Mesothelial cell of epicardium (in vitro differentiated cells): ENCODE results near the gene EIF4G3. TPM values are rescaled to one million over a fixed set of nuclear protein-coding genes. Genes with fewer than 3 reads are reported as not detected.
"Not testable (repeated sequence)": the region's sequence is repeated elsewhere in the genome, so short reads cannot be mapped to it uniquely, and the experiment has no call there.

Experiments
- DNase-seq, 2 experiments: peaks; one replicate each; pipeline ENCODE4 v3.0.0; 2021; ENCODE audit warnings: low spot score in 2 of 2; ENCODE audit not compliant: unreplicated experiment in 2 of 2
- H3K27ac Mint-ChIP-seq: 2 replicates; pipeline ENCODE4 v1.8.0; 2021; ENCODE audit warnings: mixed read lengths
- H3K27me3 Mint-ChIP-seq: 2 replicates; pipeline ENCODE4 v1.8.0; 2021; ENCODE audit warnings: low read depth, mixed read lengths
- H3K36me3 Mint-ChIP-seq: 2 replicates; pipeline ENCODE4 v1.8.0; 2021; ENCODE audit warnings: mixed read lengths
- H3K4me1 Mint-ChIP-seq: 2 replicates; pipeline ENCODE4 v1.8.0; 2021; ENCODE audit warnings: mixed read lengths
- H3K4me3 Mint-ChIP-seq: 2 replicates; pipeline ENCODE4 v1.8.0; 2021; ENCODE audit warnings: mild to moderate bottlenecking, moderate library complexity, mixed read lengths
- H3K9me3 Mint-ChIP-seq: 2 replicates; pipeline ENCODE4 v1.8.0; 2021; ENCODE audit warnings: mixed read lengths
- total RNA-seq: library from RNA; stranded (reverse); gene quantifications from 3 replicates; pipeline ENCODE4 v1.2.1, GENCODE V29; 2021
- TF ChIP-seq, protein P1 (sequence below): fragments of 200-600 bp; sonication (generic); IDR thresholded peaks from one replicate; pipeline ENCODE4 v1.5.0; 2021; ENCODE audit warnings: antibody characterized with exemption; ENCODE audit not compliant: unreplicated experiment

Gene EIF4G3
- total RNA-seq, 1 donor from 2014 or later, result 106 TPM

DNA sequence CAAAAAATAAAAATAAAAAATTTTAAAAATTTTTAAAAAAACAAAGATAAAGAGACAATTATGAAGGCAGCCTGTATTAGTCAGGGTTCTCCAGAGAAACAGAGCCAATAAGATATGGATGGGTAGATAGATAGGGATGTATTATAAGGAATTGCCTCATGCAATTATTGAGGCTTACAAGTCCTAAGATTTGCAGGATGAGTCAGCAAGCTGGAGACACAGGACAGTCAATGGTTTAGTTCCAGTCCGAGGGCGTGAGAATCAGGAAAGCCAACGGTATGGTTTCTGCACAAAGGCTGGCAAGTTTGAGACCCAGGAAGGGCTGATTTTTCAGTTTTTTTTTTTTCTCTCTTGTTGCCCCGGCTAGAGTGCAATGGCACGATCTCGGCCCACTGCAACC is 24.1 kb upstream of the EIF4G3 start:
- no peaks in the 10 kb centered on the region for H3K9me3 Mint-ChIP-seq
- no peak overlapping the region for H3K27ac Mint-ChIP-seq
- TF ChIP-seq, protein P1, sequence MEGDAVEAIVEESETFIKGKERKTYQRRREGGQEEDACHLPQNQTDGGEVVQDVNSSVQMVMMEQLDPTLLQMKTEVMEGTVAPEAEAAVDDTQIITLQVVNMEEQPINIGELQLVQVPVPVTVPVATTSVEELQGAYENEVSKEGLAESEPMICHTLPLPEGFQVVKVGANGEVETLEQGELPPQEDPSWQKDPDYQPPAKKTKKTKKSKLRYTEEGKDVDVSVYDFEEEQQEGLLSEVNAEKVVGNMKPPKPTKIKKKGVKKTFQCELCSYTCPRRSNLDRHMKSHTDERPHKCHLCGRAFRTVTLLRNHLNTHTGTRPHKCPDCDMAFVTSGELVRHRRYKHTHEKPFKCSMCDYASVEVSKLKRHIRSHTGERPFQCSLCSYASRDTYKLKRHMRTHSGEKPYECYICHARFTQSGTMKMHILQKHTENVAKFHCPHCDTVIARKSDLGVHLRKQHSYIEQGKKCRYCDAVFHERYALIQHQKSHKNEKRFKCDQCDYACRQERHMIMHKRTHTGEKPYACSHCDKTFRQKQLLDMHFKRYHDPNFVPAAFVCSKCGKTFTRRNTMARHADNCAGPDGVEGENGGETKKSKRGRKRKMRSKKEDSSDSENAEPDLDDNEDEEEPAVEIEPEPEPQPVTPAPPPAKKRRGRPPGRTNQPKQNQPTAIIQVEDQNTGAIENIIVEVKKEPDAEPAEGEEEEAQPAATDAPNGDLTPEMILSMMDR, result no peak
- no peak for DNase-seq
- H3K4me1 Mint-ChIP-seq, result no peaks in the 10 kb centered on the region
- H3K4me3 Mint-ChIP-seq, result no peak overlapping the region
- no peaks in the 10 kb centered on the region for H3K36me3 Mint-ChIP-seq
- peaks cover 7% of the 10 kb centered on the region for H3K27me3 Mint-ChIP-seq

DNA sequence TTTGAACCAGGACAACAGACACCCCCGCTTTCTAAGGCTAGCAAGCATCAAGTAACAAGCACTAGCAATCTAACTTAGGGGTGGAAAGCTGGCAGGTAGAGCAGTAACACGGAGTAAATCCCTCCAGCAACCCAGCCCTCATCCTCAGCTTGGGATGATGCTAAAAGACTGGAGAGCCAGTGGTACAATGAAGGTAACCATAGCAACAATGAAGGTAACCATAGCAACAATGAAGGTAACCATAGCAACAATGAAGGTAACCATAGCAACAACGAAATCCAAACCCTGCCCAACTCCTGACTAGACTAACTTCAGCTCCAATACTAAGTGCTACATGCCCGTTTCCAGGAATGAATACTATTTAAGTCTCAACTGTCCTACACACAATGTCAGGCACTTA is 22.2 kb upstream of the EIF4G3 start:
- Mint-ChIP-seq H3K4me3 (no peak overlapping the region), H3K27ac (no peak overlapping the region), H3K36me3 (no peaks in the 10 kb centered on the region), H3K4me1 (no peaks in the 10 kb centered on the region), H3K27me3 (peaks cover 10% of the 10 kb centered on the region), H3K9me3 (no peaks in the 10 kb centered on the region)
- DNase-seq, result no peak
- TF ChIP-seq, protein P1, result no peak

DNA sequence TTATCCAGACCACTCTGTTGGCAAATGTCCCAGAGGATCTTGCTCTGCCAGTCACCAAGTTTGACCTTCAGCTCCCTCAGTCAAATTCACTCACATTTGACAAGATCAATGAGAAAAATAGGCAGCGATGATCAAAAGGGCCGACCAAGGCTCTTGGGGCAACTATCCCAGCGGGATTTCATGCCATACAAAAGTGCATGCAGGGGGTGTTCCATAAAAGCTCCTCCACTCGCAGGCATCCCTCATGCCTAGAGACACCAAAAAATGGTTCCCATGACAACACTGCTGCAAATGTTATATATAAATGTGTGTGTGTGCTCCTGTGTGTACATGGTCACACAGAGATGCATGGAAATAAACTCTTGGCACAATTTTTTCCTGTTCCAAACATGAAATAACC is 16.2 kb upstream of the EIF4G3 start:
- peaks cover 28% of the 10 kb centered on the region for H3K27me3 Mint-ChIP-seq
- no peaks in the 10 kb centered on the region for H3K36me3 Mint-ChIP-seq
- no peak for DNase-seq
- H3K27ac Mint-ChIP-seq, result no peak overlapping the region
- no peak overlapping the region for H3K4me3 Mint-ChIP-seq
- TF ChIP-seq, protein P1, result no peak
- H3K9me3 Mint-ChIP-seq, result no peaks in the 10 kb centered on the region
- H3K4me1 Mint-ChIP-seq, result peaks cover 1% of the 10 kb centered on the region

DNA sequence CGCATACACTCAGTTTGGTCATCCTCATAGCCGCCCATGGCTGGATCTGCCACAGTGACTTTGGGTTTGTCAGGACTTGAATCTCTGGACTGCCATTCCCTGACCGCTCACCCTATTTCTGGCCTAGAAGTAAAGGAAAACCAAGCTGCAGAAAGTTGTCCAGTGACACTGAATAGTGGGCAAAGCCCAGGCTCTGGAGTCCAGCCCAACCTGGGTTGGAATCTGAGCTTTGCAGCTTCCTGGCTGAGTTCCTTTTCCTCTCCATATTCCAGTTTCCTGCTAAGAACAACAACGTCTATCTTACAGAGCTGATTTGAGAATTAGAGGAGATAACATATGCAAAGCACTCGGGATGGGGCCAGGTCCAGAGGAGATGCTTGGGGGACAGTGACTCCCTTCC is 15.6 kb upstream of the EIF4G3 start:
- Mint-ChIP-seq H3K27me3 (peaks cover 28% of the 10 kb centered on the region), H3K4me1 (peaks cover 1% of the 10 kb centered on the region), H3K4me3 (no peak overlapping the region), H3K9me3 (no peaks in the 10 kb centered on the region), H3K36me3 (no peaks in the 10 kb centered on the region), H3K27ac (no peak overlapping the region)
- TF ChIP-seq, protein P1, result no peak
- no peak for DNase-seq

DNA sequence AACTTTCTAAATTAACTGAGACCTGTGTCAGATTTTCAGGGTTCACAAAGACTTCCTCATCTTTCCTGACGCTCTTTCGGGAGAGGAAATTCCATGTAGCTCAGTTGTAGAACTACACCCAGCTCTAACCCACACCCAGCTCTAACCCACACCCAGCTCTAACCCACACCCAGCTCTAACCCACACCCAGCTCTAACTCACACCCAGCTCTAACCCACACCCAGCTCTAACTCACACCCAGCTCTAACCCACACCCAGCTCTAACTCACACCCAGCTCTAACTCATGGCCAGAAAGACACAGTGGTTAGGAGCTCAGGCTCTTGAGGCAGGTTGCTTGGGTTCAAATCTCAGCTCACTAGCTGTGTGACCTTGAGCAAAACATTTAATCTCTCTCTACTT is 14.1 kb upstream of the EIF4G3 start:
- H3K9me3 Mint-ChIP-seq, H3K27ac Mint-ChIP-seq, H3K36me3 Mint-ChIP-seq, H3K4me1 Mint-ChIP-seq, DNase-seq, H3K4me3 Mint-ChIP-seq: not testable (repeated sequence)
- peaks cover 27% of the 10 kb centered on the region for H3K27me3 Mint-ChIP-seq

DNA sequence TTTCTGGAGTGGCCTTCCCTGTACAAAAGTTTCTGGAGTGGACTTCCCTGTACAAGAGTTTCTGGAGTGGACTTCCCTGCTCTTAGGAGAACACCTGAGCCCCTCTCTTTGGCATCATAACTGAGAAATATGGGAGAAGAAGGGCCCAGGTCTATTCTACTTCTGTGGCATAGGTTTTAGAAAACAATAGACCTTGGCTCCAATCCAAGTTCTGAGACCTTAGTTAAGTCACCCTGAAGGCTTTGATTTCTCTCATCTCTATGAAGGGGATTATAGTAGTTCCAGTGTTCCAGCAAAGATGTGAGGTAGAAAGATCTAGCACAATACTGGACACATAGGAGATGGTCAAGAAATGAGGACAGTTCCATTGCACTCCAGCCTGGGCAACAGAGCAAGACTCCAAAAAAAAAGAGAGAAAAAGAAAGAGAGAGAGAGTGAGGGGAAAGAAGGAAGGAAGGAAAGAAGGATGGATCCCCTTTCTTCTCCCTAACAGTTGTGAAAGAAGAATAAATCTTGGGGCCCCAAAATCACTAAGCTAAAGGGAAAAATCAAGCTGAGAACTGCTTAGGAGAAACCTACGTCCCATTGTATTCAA is 13.3 kb upstream of the EIF4G3 start:
- no peak for DNase-seq
- Mint-ChIP-seq H3K4me3 (no peak overlapping the region), H3K27ac (no peak overlapping the region), H3K4me1 (peaks cover 1% of the 10 kb centered on the region), H3K36me3 (no peaks in the 10 kb centered on the region), H3K9me3 (no peaks in the 10 kb centered on the region), H3K27me3 (peaks cover 25% of the 10 kb centered on the region)
- TF ChIP-seq, protein P1, result no peak
